ENCODE results near the gene FBXL22. TPM values are rescaled to one million over a fixed set of nuclear protein-coding genes. Genes with fewer than 3 reads are reported as not detected.
"Not testable (repeated sequence)": the region's sequence is repeated elsewhere in the genome, so short reads cannot be mapped to it uniquely, and the experiment has no call there.

The FBXL22 gene
- total RNA-seq, 6 experiments from 2014 or later, result 0.20 to 0.57 (median 0.29) TPM

DNA sequence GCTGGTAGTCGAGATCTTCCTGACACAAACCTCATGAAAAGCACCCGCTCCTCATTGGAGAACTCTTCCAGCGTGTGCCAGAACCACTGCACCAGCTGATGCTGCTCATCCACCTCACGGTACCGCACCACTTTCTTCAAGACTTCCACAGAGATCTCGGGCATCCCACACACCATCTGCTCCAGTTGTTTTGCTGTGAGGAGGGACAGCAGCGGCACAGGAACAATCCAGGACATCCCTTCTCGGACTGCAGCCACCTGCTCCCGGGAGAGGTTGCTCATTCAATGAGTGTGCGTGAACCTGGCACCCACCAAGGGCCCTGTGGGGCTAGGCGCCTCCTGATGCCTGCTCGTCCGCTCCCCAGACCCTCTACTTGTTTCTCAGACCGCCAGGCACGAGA, 15.1 kb downstream of the FBXL22 start:
- no peaks in the 10 kb centered on the region for H3K9me3 Mint-ChIP-seq
- no peak for DNase-seq
- TF ChIP-seq, protein P1, sequence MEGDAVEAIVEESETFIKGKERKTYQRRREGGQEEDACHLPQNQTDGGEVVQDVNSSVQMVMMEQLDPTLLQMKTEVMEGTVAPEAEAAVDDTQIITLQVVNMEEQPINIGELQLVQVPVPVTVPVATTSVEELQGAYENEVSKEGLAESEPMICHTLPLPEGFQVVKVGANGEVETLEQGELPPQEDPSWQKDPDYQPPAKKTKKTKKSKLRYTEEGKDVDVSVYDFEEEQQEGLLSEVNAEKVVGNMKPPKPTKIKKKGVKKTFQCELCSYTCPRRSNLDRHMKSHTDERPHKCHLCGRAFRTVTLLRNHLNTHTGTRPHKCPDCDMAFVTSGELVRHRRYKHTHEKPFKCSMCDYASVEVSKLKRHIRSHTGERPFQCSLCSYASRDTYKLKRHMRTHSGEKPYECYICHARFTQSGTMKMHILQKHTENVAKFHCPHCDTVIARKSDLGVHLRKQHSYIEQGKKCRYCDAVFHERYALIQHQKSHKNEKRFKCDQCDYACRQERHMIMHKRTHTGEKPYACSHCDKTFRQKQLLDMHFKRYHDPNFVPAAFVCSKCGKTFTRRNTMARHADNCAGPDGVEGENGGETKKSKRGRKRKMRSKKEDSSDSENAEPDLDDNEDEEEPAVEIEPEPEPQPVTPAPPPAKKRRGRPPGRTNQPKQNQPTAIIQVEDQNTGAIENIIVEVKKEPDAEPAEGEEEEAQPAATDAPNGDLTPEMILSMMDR (IDR thresholded peaks at IDR 0.05), result no peak
- no peak overlapping the region for H3K27ac Mint-ChIP-seq
- no peak overlapping the region for H3K4me3 Mint-ChIP-seq
- peaks cover 5% of the 10 kb centered on the region for H3K27me3 Mint-ChIP-seq (ENCODE audit: insufficient read depth)
- peaks cover 36% of the 10 kb centered on the region for H3K4me1 Mint-ChIP-seq (ENCODE audit: low read depth)
- H3K36me3 Mint-ChIP-seq (ENCODE audit: low read depth), result peaks cover 16% of the 10 kb centered on the region; the same call in 1 of the 2 replicates

DNA sequence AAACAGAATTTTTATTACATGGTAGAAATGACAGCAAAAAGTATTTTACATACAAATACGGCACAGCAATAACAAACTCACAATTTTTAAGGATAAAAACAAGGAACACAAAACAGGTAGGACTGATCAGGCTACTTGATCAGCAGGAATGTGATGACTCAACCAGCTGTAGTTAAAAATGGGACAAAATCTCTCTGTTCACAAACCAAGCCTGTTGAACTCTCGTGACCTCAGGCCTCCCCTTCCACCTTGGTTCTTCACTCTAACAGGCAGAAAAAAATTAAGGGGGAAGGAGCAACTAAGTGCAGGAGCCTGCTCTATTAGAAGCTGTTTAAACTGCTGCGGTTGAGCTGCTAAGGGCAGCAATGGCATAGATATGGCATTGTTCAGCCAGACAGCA, 18.7 kb downstream of the FBXL22 start:
- no peak for DNase-seq
- peaks cover 1% of the 10 kb centered on the region for H3K27me3 Mint-ChIP-seq (ENCODE audit: insufficient read depth)
- TF ChIP-seq, protein P1 (IDR thresholded peaks at IDR 0.05), result no peak
- H3K27ac Mint-ChIP-seq, result no peak overlapping the region
- no peak overlapping the region for H3K4me3 Mint-ChIP-seq
- peaks cover 27% of the 10 kb centered on the region for H3K36me3 Mint-ChIP-seq (ENCODE audit: low read depth)
- H3K4me1 Mint-ChIP-seq (ENCODE audit: low read depth), result peaks cover 18% of the 10 kb centered on the region
- H3K9me3 Mint-ChIP-seq, result no peaks in the 10 kb centered on the region; the same call in 1 of the 2 replicates

DNA sequence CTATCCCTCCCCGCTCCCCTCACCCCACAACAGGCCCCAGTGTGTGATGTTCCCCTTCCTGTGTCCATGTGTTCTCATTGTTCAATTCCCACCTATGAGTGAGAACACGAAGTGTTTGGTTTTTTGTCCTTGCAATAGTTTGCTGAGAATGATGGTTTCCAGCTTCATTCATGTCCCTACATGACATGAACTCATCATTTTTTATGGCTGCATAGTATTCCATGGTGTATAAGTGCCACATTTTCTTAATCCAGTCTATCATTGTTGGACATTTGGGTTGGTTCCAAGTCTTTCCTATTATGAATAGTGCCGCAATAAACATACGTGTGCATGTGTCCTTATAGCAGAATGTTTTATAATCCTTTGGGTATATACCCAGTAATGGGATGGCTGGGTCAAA, 20.0 kb downstream of the FBXL22 start:
- H3K4me3 Mint-ChIP-seq; H3K27me3 Mint-ChIP-seq (ENCODE audit: insufficient read depth); DNase-seq; H3K27ac Mint-ChIP-seq; H3K9me3 Mint-ChIP-seq: not testable (repeated sequence)
- peaks cover 10% of the 10 kb centered on the region for H3K4me1 Mint-ChIP-seq (ENCODE audit: low read depth)
- H3K36me3 Mint-ChIP-seq (ENCODE audit: low read depth), result peaks cover 37% of the 10 kb centered on the region

DNA sequence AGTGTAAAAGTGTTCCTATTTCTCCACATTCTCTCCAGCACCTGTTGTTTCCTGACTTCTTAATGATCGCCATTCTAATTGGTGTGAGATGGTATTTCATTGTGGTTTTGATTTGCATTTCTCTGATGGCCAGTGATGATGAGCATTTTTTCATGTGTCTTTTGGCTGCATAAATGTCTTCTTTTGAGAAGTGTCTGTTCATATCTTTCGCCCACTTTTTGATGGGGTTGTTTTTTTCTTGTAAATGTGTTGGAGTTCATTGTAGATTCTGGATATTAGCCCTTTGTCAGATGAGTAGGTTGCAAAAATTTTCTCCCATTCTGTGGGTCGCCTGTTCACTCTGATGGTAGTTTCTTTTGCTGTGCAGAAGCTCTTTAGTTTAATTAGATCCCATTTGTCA, 20.4 kb downstream of the FBXL22 start:
- not testable (repeated sequence) for H3K27ac Mint-ChIP-seq; DNase-seq; H3K27me3 Mint-ChIP-seq (ENCODE audit: insufficient read depth); H3K9me3 Mint-ChIP-seq; H3K4me3 Mint-ChIP-seq
- Mint-ChIP-seq H3K4me1 (ENCODE audit: low read depth) (peaks cover 10% of the 10 kb centered on the region), H3K36me3 (ENCODE audit: low read depth) (peaks cover 42% of the 10 kb centered on the region)

DNA sequence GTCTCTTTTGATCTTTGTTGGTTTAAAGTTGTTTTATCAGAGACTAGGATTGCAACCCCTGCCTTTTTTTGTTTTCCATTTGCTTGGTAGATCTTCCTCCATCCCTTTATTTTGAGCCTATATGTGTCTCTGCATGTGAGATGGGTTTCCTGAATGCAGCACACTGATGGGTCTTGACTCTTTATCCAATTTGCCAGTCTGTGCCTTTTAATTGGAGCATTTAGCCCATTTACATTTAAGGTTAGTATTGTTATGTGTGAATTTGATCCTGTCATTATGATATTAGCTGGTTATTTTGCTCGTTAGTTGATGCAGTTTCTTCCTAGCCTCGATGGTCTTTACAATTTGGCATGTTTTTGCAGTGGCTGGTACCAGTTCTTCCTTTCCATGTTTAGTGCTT, 23.6 kb downstream of the FBXL22 start:
- H3K36me3 Mint-ChIP-seq (ENCODE audit: low read depth), result peaks cover 44% of the 10 kb centered on the region

DNA sequence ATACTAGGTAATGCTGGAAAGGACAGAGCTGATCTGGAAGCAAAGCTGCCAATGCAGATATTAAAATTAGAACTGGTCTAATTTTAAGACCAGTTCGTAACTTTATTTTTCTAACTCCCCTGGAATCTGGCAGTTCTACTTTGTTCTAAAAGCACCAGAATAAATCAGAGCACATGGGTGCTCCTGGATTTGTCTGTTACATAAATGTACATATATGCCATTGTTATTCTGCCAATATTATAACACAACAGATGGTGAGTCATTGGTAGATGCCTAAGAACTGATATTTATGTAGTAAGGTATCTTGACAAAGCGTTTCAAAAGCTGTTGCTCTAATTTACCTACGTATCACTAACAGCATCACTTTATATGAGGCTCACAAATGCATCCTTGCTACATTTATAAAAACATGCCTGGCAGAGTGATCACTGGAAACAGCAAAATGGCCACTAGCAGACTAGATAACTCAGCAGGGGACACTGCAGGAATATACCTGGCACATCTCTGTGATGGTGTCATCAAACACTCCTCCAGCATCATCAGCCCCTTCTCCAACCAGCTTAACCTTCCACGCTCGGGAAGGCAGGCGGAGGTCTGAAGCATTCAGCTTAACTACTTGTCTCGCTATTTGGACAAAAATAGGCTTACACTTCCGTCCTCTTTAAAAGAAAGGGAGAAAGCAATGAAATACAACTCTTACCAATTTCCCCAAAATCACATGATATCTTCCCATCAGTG, 26.2 kb downstream of the FBXL22 start:
- no peak for DNase-seq
- H3K36me3 Mint-ChIP-seq (ENCODE audit: low read depth), result peaks cover 38% of the 10 kb centered on the region

More for the DNA sequence above, 23.6 kb downstream of the FBXL22 start:
- H3K4me3 Mint-ChIP-seq; H3K9me3 Mint-ChIP-seq; H3K27ac Mint-ChIP-seq; DNase-seq; H3K27me3 Mint-ChIP-seq (ENCODE audit: insufficient read depth); H3K4me1 Mint-ChIP-seq (ENCODE audit: low read depth): not testable (repeated sequence)

DNA sequence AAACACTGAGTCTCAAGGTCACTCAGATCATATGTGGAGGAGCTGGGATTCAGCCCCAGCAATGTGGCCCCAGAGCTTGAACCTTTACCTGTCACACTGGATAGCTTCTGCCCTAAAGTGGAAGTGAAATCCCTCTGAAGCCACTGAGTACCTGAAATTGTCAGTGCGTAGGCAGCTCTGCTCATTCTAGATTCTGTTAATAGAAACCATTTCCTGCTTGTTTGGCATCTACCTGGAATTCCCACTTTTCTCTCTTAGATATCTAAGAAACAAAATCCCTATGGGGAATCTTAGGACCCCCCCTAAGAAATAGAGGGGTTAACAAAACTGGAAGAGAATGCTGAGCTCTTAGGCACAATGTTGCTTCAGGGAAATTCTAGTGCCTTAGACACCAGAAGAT, 29.8 kb downstream of the FBXL22 start:
- Mint-ChIP-seq H3K36me3 (ENCODE audit: low read depth) (peaks cover 44% of the 10 kb centered on the region), H3K9me3 (no peaks in the 10 kb centered on the region)
- TF ChIP-seq, protein P1 (IDR thresholded peaks at IDR 0.05), result no peak

More for the DNA sequence above, 26.2 kb downstream of the FBXL22 start:
- H3K27me3 Mint-ChIP-seq (ENCODE audit: insufficient read depth), result no peaks in the 10 kb centered on the region
- TF ChIP-seq, protein P1 (IDR thresholded peaks at IDR 0.05), result no peak
- no peaks in the 10 kb centered on the region; the same call in 1 of the 2 replicates for H3K4me1 Mint-ChIP-seq (ENCODE audit: low read depth)
- H3K27ac Mint-ChIP-seq, result no peak overlapping the region
- no peak overlapping the region for H3K4me3 Mint-ChIP-seq
- no peaks in the 10 kb centered on the region; the same call in 1 of the 2 replicates for H3K9me3 Mint-ChIP-seq

More for the DNA sequence above, 29.8 kb downstream of the FBXL22 start:
- Mint-ChIP-seq H3K27me3 (ENCODE audit: insufficient read depth) (no peaks in the 10 kb centered on the region), H3K4me3 (no peak overlapping the region), H3K27ac (no peak overlapping the region), H3K4me1 (ENCODE audit: low read depth) (peaks cover 13% of the 10 kb centered on the region)
- no peak for DNase-seq

All from HFFc6 (cell line).